GM12892 (cell line): ENCODE results near the gene WWOX.

Experiments
- POLR2A ChIP-seq: IDR thresholded peaks from 2 replicates; pipeline ENCODE4 v1.6.1; 2011; ENCODE audit warnings: low read depth, low read length, control low read depth
- POLR2AphosphoS5 ChIP-seq: IDR thresholded peaks from 2 replicates; pipeline ENCODE4 v1.6.1; 2011; ENCODE audit warnings: low read depth, low read length, control low read depth

- TF ChIP-seq POLR2A, result no peak
- no peak for TF ChIP-seq POLR2AphosphoS5
Observed at GRCh38 chr16:78274771-78275170, 175.3 kb downstream of the WWOX start.
